ENCODE results near the gene TMEM30B.

TMEM30B gene

GRCh38 chr14:61238611-61239245 is 42.4 kb downstream of the TMEM30B start:
- Histone ChIP-seq H3K4me1 (ENCODE audit: control insufficient read depth, insufficient read depth, low read length) (no peaks in the 10 kb centered on the region), H3K4me3 (ENCODE audit: low read depth, low read length) (no peak overlapping the region), H3K27ac (ENCODE audit: extremely low read depth, low read depth, low read length) (no peak overlapping the region), H3K9me3 (ENCODE audit: control insufficient read depth, insufficient read depth, low read depth, low read length) (no peaks in the 10 kb centered on the region), H3K36me3 (ENCODE audit: control insufficient read depth in 2 of 2, insufficient read depth in 1 of 2, low read length in 2 of 2) (no peaks in the 10 kb centered on the region)
- TF ChIP-seq ZBTB21 (tag by site-specific recombination; IDR thresholded peaks at IDR 0.05) (no peak), ZNF19 (tag by site-specific recombination; IDR thresholded peaks at IDR 0.05; ENCODE audit: low read depth) (no peak), ZSCAN23 (tag by site-specific recombination; IDR thresholded peaks at IDR 0.05) (no peak), ZNF776 (tag by site-specific recombination; IDR thresholded peaks at IDR 0.05; ENCODE audit: borderline replicate concordance) (no peak), ZNF280D (tag by site-specific recombination; IDR thresholded peaks at IDR 0.05) (no peak), PRDM6 (tag by site-specific recombination; IDR thresholded peaks at IDR 0.05) (no peak), ZBTB48 (tag by site-specific recombination; IDR thresholded peaks at IDR 0.05) (no peak)
- TF ChIP-seq, protein P1, sequence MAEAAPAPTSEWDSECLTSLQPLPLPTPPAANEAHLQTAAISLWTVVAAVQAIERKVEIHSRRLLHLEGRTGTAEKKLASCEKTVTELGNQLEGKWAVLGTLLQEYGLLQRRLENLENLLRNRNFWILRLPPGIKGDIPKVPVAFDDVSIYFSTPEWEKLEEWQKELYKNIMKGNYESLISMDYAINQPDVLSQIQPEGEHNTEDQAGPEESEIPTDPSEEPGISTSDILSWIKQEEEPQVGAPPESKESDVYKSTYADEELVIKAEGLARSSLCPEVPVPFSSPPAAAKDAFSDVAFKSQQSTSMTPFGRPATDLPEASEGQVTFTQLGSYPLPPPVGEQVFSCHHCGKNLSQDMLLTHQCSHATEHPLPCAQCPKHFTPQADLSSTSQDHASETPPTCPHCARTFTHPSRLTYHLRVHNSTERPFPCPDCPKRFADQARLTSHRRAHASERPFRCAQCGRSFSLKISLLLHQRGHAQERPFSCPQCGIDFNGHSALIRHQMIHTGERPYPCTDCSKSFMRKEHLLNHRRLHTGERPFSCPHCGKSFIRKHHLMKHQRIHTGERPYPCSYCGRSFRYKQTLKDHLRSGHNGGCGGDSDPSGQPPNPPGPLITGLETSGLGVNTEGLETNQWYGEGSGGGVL (tag by site-specific recombination; IDR thresholded peaks at IDR 0.05) = no peak
- TF ChIP-seq, protein P2, sequence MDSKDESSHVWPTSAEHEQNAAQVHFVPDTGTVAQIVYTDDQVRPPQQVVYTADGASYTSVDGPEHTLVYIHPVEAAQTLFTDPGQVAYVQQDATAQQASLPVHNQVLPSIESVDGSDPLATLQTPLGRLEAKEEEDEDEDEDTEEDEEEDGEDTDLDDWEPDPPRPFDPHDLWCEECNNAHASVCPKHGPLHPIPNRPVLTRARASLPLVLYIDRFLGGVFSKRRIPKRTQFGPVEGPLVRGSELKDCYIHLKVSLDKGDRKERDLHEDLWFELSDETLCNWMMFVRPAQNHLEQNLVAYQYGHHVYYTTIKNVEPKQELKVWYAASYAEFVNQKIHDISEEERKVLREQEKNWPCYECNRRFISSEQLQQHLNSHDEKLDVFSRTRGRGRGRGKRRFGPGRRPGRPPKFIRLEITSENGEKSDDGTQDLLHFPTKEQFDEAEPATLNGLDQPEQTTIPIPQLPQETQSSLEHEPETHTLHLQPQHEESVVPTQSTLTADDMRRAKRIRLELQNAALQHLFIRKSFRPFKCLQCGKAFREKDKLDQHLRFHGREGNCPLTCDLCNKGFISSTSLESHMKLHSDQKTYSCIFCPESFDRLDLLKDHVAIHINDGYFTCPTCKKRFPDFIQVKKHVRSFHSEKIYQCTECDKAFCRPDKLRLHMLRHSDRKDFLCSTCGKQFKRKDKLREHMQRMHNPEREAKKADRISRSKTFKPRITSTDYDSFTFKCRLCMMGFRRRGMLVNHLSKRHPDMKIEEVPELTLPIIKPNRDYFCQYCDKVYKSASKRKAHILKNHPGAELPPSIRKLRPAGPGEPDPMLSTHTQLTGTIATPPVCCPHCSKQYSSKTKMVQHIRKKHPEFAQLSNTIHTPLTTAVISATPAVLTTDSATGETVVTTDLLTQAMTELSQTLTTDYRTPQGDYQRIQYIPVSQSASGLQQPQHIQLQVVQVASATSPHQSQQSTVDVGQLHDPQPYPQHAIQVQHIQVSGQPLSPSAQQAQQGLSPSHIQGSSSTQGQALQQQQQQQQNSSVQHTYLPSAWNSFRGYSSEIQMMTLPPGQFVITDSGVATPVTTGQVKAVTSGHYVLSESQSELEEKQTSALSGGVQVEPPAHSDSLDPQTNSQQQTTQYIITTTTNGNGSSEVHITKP (tag by site-specific recombination; IDR thresholded peaks at IDR 0.05) = no peak
- POLR2A ChIA-PET = interaction anchor here (0.7 kb wide), 1 partner anchor 589 kb away, joined by 3 read pairs; the partner anchor contains the start of gene SIX1
- CTCF ChIA-PET = interaction anchor here (0.7 kb wide), 1 partner anchor 47 kb away, joined by 3 read pairs; no protein-coding TSS in a partner anchor

DNA sequence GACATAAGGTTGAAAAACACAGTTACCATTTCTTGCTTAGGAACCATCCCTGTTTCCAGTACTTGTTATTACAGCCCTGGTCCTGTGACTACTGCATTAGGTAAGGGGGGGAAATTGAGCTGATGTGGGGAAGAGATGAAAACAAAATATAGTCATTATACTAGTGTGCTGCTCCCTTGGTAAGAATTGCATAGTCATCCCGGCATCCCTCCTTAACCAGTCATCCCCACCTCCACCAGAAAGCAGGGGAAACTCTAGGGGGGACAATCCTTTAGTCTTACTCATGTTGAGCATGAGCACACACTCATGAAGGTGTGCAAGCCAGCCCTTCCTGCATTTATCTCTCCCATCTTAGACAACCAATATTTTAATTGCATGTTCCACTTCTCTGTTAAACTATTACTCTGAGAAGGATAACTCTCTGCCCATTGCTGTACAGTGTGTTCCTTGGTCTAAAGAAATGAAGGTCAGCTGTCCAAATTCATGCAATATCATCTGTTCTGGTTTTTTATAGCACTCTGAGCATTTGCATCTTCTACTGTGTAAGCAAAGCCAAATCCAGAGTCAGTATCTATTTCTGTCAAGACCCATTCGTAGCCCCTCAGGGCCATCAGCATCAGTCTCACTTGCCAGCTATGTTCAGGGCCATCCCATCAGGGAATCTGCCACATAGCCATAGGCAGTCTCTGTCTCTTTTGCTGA is 46.8 kb downstream of the TMEM30B start:
- Histone ChIP-seq H3K27ac (ENCODE audit: extremely low read depth, low read depth, low read length) (no peak overlapping the region), H3K9me3 (ENCODE audit: control insufficient read depth, insufficient read depth, low read depth, low read length) (no peaks in the 10 kb centered on the region), H3K4me3 (ENCODE audit: low read depth, low read length) (no peak overlapping the region), H3K4me1 (ENCODE audit: control insufficient read depth, insufficient read depth, low read length) (0 out of 2 replicates have a peak, but pooled peaks cover 2% of the 10 kb centered on the region), H3K36me3 (ENCODE audit: control insufficient read depth in 2 of 2, insufficient read depth in 1 of 2, low read length in 2 of 2) (no peaks in the 10 kb centered on the region)
- CTCF ChIA-PET = no interaction called here
- POLR2A ChIA-PET = no interaction called here
- TF ChIP-seq ZBTB21 (tag by site-specific recombination; IDR thresholded peaks at IDR 0.05) (no peak), ZNF362 (tag by site-specific recombination; IDR thresholded peaks at IDR 0.05) (no peak), ZNF16 (tag by site-specific recombination; IDR thresholded peaks at IDR 0.05; ENCODE audit: low read depth) (no peak), KLF17 (tag by site-specific recombination; IDR thresholded peaks at IDR 0.05) (no peak), GLI2 (tag by site-specific recombination; IDR thresholded peaks at IDR 0.05; ENCODE audit: borderline replicate concordance, low read depth) (no peak), PRDM4 (tag by site-specific recombination; IDR thresholded peaks at IDR 0.05) (no peak), YY2 (tag by site-specific recombination; IDR thresholded peaks at IDR 0.05) (no peak)
